ENCODE measurements around the gene ANKRD12.

Gene ANKRD12

GRCh38 chr18:9333441-9334328, 197.1 kb downstream of the ANKRD12 start:
- peak overlapping the region; percentile 77 for H3K4me3 ChIP-seq (ENCODE audit: low read depth, low read length)
- peak; percentile 3 for DNase-seq (ENCODE audit: low read depth)
- TF ChIP-seq CTCF (IDR thresholded peaks at IDR 0.05; ENCODE audit: insufficient read depth, low read depth, low read length, missing control alignments) = no peak

- peak; percentile 98 for DNase-seq (ENCODE audit: low read depth)
- peak; percentile 44 for TF ChIP-seq CTCF (IDR thresholded peaks at IDR 0.05; ENCODE audit: insufficient read depth, low read depth, low read length, missing control alignments)
- peak within 1 kb of the TSS; percentile 77 for H3K4me3 ChIP-seq (ENCODE audit: low read depth, low read length)
Observed at GRCh38 chr18:9334329-9334972, 197.9 kb downstream of the ANKRD12 start, which contains the start of gene TWSG1. TWSG1 (plus strand) TSS chr18:9334773; CDS start chr18:9337230, 2,457 bp downstream.

- H3K4me3 ChIP-seq (ENCODE audit: low read depth, low read length) = peak overlapping the region; percentile 65
- TF ChIP-seq CTCF (IDR thresholded peaks at IDR 0.05; ENCODE audit: insufficient read depth, low read depth, low read length, missing control alignments) = no peak
- peak; percentile 67 for DNase-seq (ENCODE audit: low read depth)
Observed at GRCh38 chr18:9334973-9335696, 198.6 kb downstream of the ANKRD12 start.
